Measurements from ENCODE around the gene KANSL1.

DNA sequence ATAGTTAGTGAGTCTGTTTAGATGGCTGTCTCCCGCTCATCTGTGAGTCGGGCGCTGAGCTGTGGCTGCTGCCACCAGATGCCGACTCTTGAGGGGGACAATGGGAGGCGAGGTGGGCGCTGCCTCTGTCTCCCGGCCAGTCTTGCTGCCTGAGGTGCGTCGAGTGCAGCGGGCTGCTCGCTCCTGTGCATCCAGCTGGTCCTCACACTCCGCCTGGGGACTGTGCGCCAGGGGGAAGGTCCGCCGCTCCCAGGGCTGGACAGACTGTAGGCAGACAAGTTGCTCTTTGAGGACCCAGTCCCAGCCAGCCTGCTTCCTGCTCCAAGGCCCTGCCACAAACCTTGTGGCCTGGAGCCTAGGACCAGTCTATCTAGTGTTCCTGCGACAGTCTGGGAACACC is 161.8 kb downstream of the KANSL1 start:
- TF ChIP-seq POLR2AphosphoS5 (IDR thresholded peaks at IDR 0.05; ENCODE audit: low read depth, low read length) = no peak
- TF ChIP-seq, protein P1, sequence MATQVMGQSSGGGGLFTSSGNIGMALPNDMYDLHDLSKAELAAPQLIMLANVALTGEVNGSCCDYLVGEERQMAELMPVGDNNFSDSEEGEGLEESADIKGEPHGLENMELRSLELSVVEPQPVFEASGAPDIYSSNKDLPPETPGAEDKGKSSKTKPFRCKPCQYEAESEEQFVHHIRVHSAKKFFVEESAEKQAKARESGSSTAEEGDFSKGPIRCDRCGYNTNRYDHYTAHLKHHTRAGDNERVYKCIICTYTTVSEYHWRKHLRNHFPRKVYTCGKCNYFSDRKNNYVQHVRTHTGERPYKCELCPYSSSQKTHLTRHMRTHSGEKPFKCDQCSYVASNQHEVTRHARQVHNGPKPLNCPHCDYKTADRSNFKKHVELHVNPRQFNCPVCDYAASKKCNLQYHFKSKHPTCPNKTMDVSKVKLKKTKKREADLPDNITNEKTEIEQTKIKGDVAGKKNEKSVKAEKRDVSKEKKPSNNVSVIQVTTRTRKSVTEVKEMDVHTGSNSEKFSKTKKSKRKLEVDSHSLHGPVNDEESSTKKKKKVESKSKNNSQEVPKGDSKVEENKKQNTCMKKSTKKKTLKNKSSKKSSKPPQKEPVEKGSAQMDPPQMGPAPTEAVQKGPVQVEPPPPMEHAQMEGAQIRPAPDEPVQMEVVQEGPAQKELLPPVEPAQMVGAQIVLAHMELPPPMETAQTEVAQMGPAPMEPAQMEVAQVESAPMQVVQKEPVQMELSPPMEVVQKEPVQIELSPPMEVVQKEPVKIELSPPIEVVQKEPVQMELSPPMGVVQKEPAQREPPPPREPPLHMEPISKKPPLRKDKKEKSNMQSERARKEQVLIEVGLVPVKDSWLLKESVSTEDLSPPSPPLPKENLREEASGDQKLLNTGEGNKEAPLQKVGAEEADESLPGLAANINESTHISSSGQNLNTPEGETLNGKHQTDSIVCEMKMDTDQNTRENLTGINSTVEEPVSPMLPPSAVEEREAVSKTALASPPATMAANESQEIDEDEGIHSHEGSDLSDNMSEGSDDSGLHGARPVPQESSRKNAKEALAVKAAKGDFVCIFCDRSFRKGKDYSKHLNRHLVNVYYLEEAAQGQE (IDR thresholded peaks at IDR 0.05; ENCODE audit: insufficient read depth in 1 of 2, low read depth in 2 of 2, low read length in 2 of 2) = no peak
- TF ChIP-seq SIN3A (IDR thresholded peaks at IDR 0.05; ENCODE audit: borderline replicate concordance, insufficient read depth, low read length) = no peak
- TF ChIP-seq TAF1 (IDR thresholded peaks at IDR 0.05; ENCODE audit: borderline replicate concordance, insufficient read depth, low read length) = no peak
- no peak for TF ChIP-seq FOXP2 (optimal IDR thresholded peaks at IDR 0.05; ENCODE audit: borderline replicate concordance, extremely low read depth, extremely low read length, insufficient read depth)
